Adipocyte (in vitro differentiated cells): ENCODE measurements around the gene TEAD1.

Experiments used
- DNase-seq: peaks from one replicate; pipeline ENCODE4 v3.0.0-alpha.2; 2015; ENCODE audit warnings: low read depth
- H3K27me3 ChIP-seq: replicated peaks from 2 replicates; pipeline ENCODE4 v1.7.0; 2013; ENCODE audit warnings: mild to moderate bottlenecking, low read length, moderate library complexity; ENCODE audit not compliant: control insufficient read depth, insufficient read depth
- H3K36me3 ChIP-seq: 2 replicates; pipeline ENCODE4 v1.7.0; 2013; ENCODE audit warnings: low read length, mild to moderate bottlenecking, moderate library complexity; ENCODE audit not compliant: control insufficient read depth, insufficient read depth, severe bottlenecking
- H3K4me1 ChIP-seq: 2 replicates; pipeline ENCODE4 v1.7.0; 2013; ENCODE audit warnings: mild to moderate bottlenecking, low read length, moderate library complexity; ENCODE audit not compliant: control insufficient read depth, insufficient read depth
- H3K4me3 ChIP-seq: 2 replicates; pipeline ENCODE4 v1.7.0; 2013; ENCODE audit warnings: mild to moderate bottlenecking, low read length, moderate library complexity
- H3K9ac ChIP-seq: 2 replicates; pipeline ENCODE4 v1.7.0; 2013; ENCODE audit warnings: mild to moderate bottlenecking, low read length, moderate library complexity
- H3K9me3 ChIP-seq: 2 replicates; pipeline ENCODE4 v1.7.0; 2013; ENCODE audit warnings: mild to moderate bottlenecking, low read length, moderate library complexity; ENCODE audit not compliant: control insufficient read depth

TEAD1 gene

DNA sequence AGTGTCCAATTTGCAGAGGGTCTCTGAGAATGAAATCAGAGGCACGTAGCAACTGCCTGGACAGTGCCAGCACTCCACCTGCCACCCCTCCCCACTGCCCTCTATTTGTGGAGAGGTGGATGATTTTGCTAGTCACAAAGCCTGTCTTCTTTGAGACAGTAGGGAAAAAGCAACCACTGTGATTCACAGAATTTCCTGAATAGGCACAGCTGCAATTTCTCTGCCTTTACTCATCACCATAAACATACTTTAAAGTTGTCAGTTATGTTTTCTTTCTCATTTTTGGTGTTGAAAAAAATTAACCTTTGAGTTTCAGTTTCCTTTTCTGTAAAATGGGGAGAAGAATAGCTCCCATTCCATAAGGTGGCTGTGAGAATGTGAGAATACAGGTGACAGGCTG, 134.3 kb downstream of the TEAD1 start:
- no peak for DNase-seq
- H3K9ac ChIP-seq, result no peak overlapping the region
- no peaks in the 10 kb centered on the region for H3K9me3 ChIP-seq
- no peak overlapping the region for H3K4me3 ChIP-seq
- no peaks in the 10 kb centered on the region for H3K27me3 ChIP-seq
- H3K36me3 ChIP-seq, result no peaks in the 10 kb centered on the region
- peaks cover 43% of the 10 kb centered on the region for H3K4me1 ChIP-seq

DNA sequence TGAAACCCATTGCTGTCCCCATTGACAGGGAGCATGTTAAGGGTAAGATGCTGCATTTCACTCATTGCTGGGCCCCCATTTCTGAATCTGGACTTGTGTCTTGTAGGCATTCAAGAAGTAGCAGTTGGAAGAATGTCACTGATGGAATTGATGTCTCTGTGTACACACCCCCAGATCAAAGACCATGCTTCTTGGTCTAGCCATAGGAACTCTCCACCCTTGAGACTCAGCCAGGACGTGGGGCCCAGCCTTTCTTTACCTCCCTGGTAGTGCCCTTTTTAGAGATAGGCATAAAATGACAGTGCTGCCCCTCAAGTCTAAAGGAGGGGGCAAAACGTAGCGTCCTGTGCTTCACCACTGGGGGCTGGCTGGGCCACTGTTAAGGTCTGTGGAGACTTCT, 135.1 kb downstream of the TEAD1 start:
- H3K9ac ChIP-seq, result no peak overlapping the region
- DNase-seq, result no peak
- H3K4me1 ChIP-seq, result peaks cover 47% of the 10 kb centered on the region
- no peaks in the 10 kb centered on the region for H3K36me3 ChIP-seq
- H3K4me3 ChIP-seq, result no peak overlapping the region
- no peaks in the 10 kb centered on the region for H3K27me3 ChIP-seq
- no peaks in the 10 kb centered on the region for H3K9me3 ChIP-seq

DNA sequence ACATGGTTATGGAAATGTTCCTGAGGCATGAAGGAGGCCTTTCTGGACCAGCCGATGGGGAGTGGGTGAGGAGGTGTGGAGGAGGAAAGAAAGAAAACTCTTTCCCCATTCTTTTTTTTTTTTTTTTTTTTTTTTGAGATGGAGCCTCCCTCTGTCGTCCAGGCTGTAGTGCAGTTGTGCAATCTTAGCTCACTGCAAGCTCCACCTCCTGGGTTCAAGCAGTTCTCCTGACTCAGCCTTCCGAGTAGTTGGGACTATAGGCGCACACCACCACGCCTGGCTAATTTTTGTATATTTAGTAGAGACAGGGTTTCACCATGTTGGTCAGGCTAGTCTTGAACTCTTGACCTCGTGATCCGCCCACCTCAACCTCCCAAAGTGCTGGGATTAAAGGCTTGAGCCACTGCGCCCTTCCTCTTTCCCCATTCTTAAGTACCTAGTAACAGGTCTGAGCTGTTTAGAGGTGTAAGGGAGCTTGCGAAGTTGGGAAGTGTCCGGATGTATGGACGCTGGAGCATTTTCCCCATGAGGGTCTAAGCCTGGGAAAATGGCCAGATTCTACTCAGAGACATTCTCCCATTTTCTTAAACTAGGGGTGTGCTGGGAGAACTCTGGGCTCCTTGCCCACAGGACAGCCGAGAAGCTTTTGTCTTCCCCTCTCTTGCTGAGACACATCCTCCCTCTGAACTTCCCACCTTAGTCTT, 135.8 kb downstream of the TEAD1 start:
- Histone ChIP-seq H3K27me3 (no peaks in the 10 kb centered on the region), H3K4me1 (peaks cover 54% of the 10 kb centered on the region), H3K36me3 (no peaks in the 10 kb centered on the region), H3K9ac (no peak overlapping the region), H3K9me3 (no peaks in the 10 kb centered on the region), H3K4me3 (no peak overlapping the region)
- DNase-seq, result no peak

DNA sequence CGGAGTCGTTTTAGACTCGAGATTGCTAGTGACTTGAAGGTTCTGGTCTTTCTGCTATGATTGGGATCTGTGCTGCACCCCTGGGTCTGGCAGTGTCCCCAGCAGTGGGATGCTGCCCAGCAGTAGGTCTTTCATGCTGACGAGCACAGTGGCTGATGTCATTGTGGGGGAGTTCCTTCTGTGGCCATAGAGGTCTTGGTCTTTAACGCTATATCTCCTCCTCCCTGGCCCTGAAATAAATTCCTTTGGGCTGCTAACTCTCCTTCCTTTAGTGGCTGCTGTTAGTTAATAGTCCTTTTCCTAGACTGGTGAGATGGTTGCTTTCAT, 136.3 kb downstream of the TEAD1 start:
- Histone ChIP-seq H3K4me1 (peaks cover 59% of the 10 kb centered on the region), H3K9ac (no peak overlapping the region), H3K9me3 (no peaks in the 10 kb centered on the region), H3K4me3 (no peak overlapping the region), H3K27me3 (no peaks in the 10 kb centered on the region), H3K36me3 (no peaks in the 10 kb centered on the region)
- no peak for DNase-seq

DNA sequence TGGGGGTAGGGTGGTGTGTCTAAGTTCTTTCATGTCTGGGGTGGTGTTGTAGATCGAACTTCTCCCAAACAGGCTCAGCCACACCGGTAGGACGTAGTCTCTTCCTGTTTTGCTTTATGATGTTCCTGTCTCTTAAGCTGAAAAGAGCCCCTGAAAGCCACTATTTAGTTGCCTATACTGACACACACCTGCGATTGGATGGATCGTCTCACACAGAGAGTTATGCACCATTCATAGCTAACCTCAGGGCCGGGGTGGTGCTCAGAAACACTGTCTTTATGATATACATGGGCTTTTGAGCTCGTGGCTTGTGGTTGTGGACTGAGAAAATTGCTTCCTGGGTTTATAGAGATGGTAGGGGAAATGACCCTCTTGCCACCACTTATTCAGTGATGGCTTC, 137.6 kb downstream of the TEAD1 start:
- no peak overlapping the region for H3K4me3 ChIP-seq
- no peaks in the 10 kb centered on the region for H3K27me3 ChIP-seq
- H3K9ac ChIP-seq, result no peak overlapping the region
- peaks cover 66% of the 10 kb centered on the region for H3K4me1 ChIP-seq
- no peak for DNase-seq
- H3K9me3 ChIP-seq, result no peaks in the 10 kb centered on the region
- H3K36me3 ChIP-seq, result no peaks in the 10 kb centered on the region

DNA sequence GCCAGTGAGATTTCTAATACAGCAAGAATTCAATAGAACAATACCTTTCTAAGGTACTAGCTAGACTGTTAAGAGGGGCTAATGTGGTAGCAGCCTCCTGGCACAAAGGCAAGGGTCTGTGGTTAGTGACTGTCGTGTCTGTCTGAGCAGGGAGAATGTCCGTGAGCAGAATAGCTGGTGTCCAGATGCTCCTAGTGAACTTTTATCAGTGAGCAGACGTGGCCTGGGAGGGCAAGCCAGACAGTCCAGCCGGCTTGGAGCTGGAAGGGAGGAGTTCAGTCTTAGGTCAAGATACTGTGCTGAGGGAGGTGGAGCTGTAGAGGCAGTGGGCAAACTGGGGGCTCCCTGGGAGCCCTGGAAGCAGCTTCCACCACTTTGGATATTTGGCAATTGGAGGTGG, 138.6 kb downstream of the TEAD1 start:
- Histone ChIP-seq H3K27me3 (no peaks in the 10 kb centered on the region), H3K9me3 (no peaks in the 10 kb centered on the region)
- no peak for DNase-seq

DNA sequence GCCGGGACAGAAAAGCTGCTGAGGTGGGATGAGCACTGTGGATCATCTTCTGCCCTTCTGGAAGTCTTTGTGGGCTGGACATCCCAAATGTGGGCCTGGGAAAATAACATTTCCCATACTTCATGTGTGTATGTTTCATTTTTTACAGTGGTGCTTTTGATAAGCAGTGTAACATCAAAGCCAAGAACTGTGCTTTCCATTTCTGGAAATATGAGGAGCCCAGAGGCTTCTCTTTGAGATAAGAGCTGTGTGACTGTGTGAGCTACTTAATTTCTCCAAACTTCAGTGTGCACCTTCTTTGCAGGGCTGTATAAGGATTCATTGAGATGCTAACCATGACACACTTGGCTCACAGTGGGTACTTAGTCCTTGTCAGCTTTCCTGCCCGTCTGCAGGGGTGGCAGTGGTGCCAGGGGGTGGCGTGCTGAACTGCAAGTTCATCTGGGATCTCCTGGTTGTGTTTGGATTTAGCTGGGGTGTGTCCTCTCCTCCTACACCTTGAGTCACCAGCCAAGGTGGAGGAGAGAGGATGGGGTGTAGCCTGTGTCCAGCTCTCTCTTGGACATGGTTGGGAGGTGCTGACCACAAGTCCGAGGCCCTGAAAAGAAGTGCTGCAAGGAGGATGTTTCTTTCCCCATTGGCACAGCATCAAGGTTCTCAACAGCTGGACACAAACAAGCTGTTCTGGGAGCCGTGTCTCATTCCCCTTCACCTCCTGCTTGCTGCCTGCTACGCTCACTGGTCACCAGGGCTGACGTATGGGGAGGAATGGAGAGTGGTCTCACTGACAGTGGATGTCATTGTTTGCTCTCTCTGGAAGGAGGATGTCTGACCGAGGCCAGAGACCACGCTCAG, 139.4 kb downstream of the TEAD1 start:
- DNase-seq, result no peak
- Histone ChIP-seq H3K4me3 (no peak overlapping the region), H3K9me3 (no peaks in the 10 kb centered on the region), H3K9ac (peak overlapping the region; percentile 70), H3K27me3 (no peaks in the 10 kb centered on the region), H3K36me3 (no peaks in the 10 kb centered on the region), H3K4me1 (peaks cover 73% of the 10 kb centered on the region)

More for the DNA sequence above, 138.6 kb downstream of the TEAD1 start:
- H3K9ac ChIP-seq, result no peak overlapping the region
- H3K36me3 ChIP-seq, result no peaks in the 10 kb centered on the region
- H3K4me3 ChIP-seq, result no peak overlapping the region
- H3K4me1 ChIP-seq, result peaks cover 71% of the 10 kb centered on the region

DNA sequence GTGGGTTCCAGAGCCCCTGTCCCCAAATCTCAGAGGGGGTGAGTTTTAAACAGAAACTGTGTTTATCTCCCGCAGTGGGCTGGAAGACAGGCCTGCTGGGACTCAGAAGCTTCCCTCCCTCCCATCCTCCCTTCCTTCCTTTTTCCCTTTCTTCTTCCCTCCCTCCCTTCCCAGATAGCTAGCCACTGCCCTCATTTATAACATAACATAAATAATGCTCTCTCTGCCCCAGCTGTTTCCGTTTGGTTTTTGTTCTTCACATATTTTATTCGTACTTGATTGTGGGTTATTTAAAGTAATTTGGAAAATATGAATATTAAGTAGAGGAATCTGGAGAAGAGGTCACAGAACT, 140.9 kb downstream of the TEAD1 start:
- peak overlapping the region; percentile 67 for H3K4me3 ChIP-seq
- no peaks in the 10 kb centered on the region for H3K36me3 ChIP-seq
- peaks cover 70% of the 10 kb centered on the region for H3K4me1 ChIP-seq
- no peaks in the 10 kb centered on the region for H3K27me3 ChIP-seq
- DNase-seq, result no peak
- H3K9me3 ChIP-seq, result no peaks in the 10 kb centered on the region
- peak overlapping the region; percentile 70 for H3K9ac ChIP-seq

DNA sequence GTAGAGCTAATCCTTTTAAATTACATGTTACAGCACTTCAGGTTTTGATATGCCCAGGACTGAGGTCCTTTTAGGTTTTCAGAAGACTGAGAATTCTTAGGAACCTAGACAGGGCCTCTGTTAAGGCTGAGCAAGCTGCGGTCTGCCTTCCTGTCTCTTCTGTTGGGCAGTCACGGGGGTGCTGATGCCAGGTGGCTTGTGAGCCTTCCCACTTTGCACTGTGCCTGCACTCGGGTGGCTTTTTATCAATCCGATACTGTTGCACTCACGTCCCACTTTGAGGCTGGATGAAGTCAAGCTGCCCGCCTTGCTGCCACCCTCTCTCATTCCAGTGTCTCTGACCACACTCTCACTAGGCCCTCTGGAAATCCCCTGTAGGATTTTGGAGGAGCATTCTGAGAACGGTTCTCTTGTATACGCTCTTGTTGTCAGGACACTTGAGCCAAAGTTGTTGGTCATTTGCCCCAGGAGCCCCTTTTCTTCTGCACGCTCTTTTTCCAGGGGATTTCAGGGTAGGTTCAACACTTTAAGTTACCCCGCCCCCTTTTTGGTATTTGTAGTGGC, 141.8 kb downstream of the TEAD1 start:
- peaks cover 61% of the 10 kb centered on the region for H3K4me1 ChIP-seq
- H3K36me3 ChIP-seq, result no peaks in the 10 kb centered on the region
- no peak overlapping the region for H3K9ac ChIP-seq
- no peaks in the 10 kb centered on the region for H3K27me3 ChIP-seq
- DNase-seq, result no peak
- H3K4me3 ChIP-seq, result no peak overlapping the region
- no peaks in the 10 kb centered on the region for H3K9me3 ChIP-seq

DNA sequence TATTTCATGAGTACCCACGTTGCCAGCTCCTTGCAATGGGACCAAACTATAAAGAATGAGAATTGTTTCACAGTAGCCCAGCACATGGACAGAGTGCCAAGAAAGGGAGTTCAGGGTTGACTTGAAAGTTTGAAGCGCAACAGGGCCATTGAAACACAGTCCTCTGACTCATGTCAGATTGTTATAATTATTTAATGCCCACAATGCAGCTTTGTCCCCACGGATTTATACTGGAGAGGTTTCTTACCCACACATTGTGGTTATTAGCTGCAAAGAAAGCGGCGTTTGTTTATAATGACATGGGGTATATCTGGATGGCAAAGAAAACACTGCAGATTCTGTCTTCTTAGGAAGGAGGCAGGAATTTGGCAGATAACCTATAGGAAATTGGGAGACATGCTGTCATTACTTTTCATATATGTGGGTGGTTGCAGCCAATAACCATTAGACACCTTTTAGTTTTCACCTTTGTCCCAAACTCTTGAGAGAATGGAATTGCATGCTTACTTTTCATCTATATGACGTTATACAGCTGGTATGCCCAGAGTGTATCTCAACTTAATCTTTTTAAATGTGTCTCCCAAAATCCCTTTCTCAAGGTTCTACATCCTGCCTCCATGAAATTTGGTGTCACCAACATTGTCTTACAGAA, 143.6 kb downstream of the TEAD1 start:
- H3K36me3 ChIP-seq, result no peaks in the 10 kb centered on the region
- H3K4me3 ChIP-seq, result no peak overlapping the region

DNA sequence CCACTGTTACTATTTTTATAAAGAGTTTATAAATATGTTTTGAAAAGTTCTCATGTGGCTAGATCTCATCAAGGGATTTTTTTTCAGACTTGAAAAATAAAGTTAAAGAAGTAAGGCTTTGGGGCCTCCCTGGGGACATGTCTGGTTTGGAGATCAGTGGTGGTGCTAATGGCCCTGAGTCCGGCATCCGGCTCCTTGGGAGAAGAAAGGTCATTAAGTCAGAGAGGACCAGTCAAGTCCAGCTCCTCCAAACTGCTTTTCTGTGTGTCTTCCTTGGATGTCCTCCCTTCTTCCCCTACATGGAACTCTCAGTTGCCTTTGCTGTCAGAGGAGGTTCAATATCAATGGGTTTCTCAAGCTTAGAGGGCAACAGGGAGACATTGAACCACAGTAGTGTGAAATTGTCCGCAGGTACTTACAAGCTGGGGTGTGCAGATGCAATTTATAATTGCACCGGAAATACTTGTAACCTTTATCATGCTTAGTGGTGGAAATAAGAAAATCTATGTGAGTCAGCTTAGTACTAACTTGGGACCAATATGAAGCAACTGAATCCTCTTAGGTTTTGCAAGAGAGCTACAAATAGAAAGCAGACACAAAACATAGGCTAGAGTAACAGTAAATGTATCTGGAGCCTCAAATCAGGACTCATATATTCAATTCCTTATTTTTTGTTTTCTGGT, 144.3 kb downstream of the TEAD1 start:
- no peaks in the 10 kb centered on the region for H3K36me3 ChIP-seq
- peaks cover 52% of the 10 kb centered on the region for H3K4me1 ChIP-seq
- peak overlapping the region; percentile 62 for H3K4me3 ChIP-seq
- no peaks in the 10 kb centered on the region for H3K9me3 ChIP-seq
- peak overlapping the region; percentile 74 for H3K9ac ChIP-seq
- DNase-seq, result peak; percentile 89
- H3K27me3 ChIP-seq, result no peaks in the 10 kb centered on the region

More for the DNA sequence above, 143.6 kb downstream of the TEAD1 start:
- H3K9ac ChIP-seq, result peak overlapping the region; percentile 2
- H3K27me3 ChIP-seq, result no peaks in the 10 kb centered on the region
- H3K4me1 ChIP-seq, result peaks cover 59% of the 10 kb centered on the region
- H3K9me3 ChIP-seq, result no peaks in the 10 kb centered on the region
- DNase-seq, result no peak
